ENCODE measurements around the gene POU2F3.

DNA sequence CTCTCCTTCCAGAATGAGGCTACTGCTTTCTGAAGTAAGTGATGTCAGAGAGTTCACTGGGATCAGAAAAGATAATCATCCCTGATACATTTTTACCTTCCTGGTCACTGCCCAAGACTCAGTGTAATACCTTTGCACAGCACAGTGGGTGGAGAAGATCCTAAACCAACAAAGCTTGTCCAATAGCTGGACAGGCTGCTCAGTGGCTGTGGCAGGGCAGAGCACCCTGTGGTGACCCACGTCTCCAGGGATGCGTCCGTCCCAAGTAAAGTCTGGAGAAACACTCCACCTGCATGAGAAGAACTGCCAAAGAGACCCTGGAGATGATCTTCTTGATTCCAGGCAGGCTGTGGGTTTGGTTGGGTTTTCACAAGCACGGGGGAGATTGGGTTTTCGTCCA, 54.2 kb downstream of the POU2F3 start:
- no peak for TF ChIP-seq ZNF24 (tag by site-specific recombination; IDR thresholded peaks at IDR 0.05)
- no peak for TF ChIP-seq HOXD13 (CRISPR knock-in tag; IDR thresholded peaks at IDR 0.05; ENCODE audit: borderline replicate concordance)
- no peak for TF ChIP-seq ZNF670 (tag by site-specific recombination; IDR thresholded peaks at IDR 0.05; ENCODE audit: low read depth)
- no peak for TF ChIP-seq ZNF140 (tag by site-specific recombination; IDR thresholded peaks at IDR 0.05)
- TF ChIP-seq, protein P1, sequence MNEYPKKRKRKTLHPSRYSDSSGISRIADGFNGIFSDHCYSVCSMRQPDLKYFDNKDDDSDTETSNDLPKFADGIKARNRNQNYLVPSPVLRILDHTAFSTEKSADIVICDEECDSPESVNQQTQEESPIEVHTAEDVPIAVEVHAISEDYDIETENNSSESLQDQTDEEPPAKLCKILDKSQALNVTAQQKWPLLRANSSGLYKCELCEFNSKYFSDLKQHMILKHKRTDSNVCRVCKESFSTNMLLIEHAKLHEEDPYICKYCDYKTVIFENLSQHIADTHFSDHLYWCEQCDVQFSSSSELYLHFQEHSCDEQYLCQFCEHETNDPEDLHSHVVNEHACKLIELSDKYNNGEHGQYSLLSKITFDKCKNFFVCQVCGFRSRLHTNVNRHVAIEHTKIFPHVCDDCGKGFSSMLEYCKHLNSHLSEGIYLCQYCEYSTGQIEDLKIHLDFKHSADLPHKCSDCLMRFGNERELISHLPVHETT (tag by site-specific recombination; IDR thresholded peaks at IDR 0.05), result no peak
- no peak for TF ChIP-seq MEIS1 (CRISPR knock-in tag; IDR thresholded peaks at IDR 0.05; ENCODE audit: borderline replicate concordance)
- TF ChIP-seq, protein P2, sequence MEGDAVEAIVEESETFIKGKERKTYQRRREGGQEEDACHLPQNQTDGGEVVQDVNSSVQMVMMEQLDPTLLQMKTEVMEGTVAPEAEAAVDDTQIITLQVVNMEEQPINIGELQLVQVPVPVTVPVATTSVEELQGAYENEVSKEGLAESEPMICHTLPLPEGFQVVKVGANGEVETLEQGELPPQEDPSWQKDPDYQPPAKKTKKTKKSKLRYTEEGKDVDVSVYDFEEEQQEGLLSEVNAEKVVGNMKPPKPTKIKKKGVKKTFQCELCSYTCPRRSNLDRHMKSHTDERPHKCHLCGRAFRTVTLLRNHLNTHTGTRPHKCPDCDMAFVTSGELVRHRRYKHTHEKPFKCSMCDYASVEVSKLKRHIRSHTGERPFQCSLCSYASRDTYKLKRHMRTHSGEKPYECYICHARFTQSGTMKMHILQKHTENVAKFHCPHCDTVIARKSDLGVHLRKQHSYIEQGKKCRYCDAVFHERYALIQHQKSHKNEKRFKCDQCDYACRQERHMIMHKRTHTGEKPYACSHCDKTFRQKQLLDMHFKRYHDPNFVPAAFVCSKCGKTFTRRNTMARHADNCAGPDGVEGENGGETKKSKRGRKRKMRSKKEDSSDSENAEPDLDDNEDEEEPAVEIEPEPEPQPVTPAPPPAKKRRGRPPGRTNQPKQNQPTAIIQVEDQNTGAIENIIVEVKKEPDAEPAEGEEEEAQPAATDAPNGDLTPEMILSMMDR (tag by site-specific recombination; IDR thresholded peaks at IDR 0.05), result no peak
- TF ChIP-seq ZBTB7A (tag by site-specific recombination; IDR thresholded peaks at IDR 0.05; ENCODE audit: low read depth), result no peak
